Thoracic aorta (tissue), 2 donors: ENCODE data around the gene CDH23. TPM values are rescaled to one million over a fixed set of nuclear protein-coding genes. Genes with fewer than 3 reads are reported as not detected.

ENCODE experiments used
- ATAC-seq: fragments of 150-250 bp; one replicate; pipeline ENCODE4 v1.8.0; 2017; ENCODE audit warnings: low read depth; ENCODE audit not compliant: insufficient number of reproducible peaks, low FRiP score
- DNase-seq: peaks from one replicate; pipeline ENCODE4 v3.0.0-alpha.2; 2020; ENCODE audit warnings: low spot score
- H3K27ac ChIP-seq, 2 donors: fragments of 200-600 bp; sonication (generic); 1 replicate in 1 of 2; 2 replicates in 1 of 2; pipeline ENCODE4 v1.5.1; 2016; ENCODE audit warnings: mild to moderate bottlenecking in 2 of 2, moderate library complexity in 2 of 2
- H3K27me3 ChIP-seq: fragments of 200-600 bp; sonication (generic); replicated peaks from 2 replicates; pipeline ENCODE4 v1.6.0; 2016; ENCODE audit warnings: mild to moderate bottlenecking; ENCODE audit not compliant: insufficient read depth
- H3K36me3 ChIP-seq: fragments of 200-600 bp; sonication (generic); one replicate; pipeline ENCODE4 v1.5.1; 2016
- H3K4me1 ChIP-seq, 2 donors: fragments of 200-600 bp; sonication (generic); 1 replicate in 1 of 2; 2 replicates in 1 of 2; pipeline versions ENCODE4 v1.5.1 to v1.6.0; 2016; ENCODE audit warnings: low read depth in 2 of 2, mild to moderate bottlenecking in 1 of 2; ENCODE audit not compliant: control insufficient read depth in 1 of 2
- H3K4me3 ChIP-seq: fragments of 200-600 bp; sonication (generic); 2 replicates; pipeline ENCODE4 v1.5.1; 2016; ENCODE audit warnings: mild to moderate bottlenecking
- H3K9me3 ChIP-seq: fragments of 200-600 bp; sonication (generic); 2 replicates; pipeline ENCODE4 v1.5.1; 2016
- CTCF ChIP-seq: fragments of 200-600 bp; sonication (generic); IDR thresholded peaks from one replicate; pipeline ENCODE4 v1.5.1; 2019; ENCODE audit warnings: antibody characterized with exemption
- total RNA-seq, 2 donors: library from RNA; depleted of rRNA; stranded (reverse); fragments of >200 nt; gene quantifications; one replicate each; pipeline versions ENCODE4 v1.1.0 to v1.2.3, GENCODE V29; 2016

CDH23 gene
- total RNA-seq, 2 donors from 2014 or later, result 10.6 to 10.8 TPM

GRCh38 chr10:71753091-71753959 is 356.6 kb downstream of the CDH23 start:
- peaks cover 28% of the 10 kb centered on the region for H3K36me3 ChIP-seq
- peaks cover 3 to 14% of the 10 kb centered on the region in 2 donors for H3K4me1 ChIP-seq
- H3K27me3 ChIP-seq, result no peaks in the 10 kb centered on the region
- no peak for TF ChIP-seq CTCF
- no peak for ATAC-seq
- no peak for DNase-seq
- no peak overlapping the region for H3K27ac ChIP-seq
- no peaks in the 10 kb centered on the region for H3K9me3 ChIP-seq
- H3K4me3 ChIP-seq, result no peak overlapping the region

DNA sequence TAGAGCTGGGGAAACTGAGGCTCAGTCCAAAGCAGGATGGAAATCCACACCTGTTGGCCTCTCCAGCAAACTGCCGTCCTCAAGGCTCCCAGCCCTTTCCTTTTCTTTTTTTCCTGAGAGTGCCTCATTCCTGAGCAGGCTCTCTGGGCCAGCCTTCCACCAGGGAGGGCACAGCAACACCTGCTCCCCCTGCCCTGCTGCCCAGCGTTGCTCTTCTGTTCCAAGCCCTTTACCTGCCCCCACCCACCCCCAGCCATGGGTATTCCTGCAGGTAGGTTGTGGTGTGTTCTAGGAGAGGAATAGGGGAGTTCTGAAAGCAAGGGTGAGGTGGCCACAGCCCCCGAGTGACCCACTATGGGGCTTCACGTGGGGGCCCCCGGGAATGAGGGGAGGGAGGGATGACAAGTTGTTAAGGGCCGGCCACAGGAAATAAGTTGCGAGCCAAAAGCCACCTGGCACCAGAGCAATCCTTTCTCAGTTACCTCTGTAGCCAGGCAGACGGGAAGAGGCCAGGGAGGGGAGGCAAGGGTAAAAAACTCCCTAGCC is 357.3 kb downstream of the CDH23 start:
- H3K4me1 ChIP-seq, result peaks cover 0 to 7% of the 10 kb centered on the region in 2 donors

GRCh38 chr10:71754562-71754961 is 357.8 kb downstream of the CDH23 start:
- DNase-seq, result no peak
- ATAC-seq, result no peak
- TF ChIP-seq CTCF, result no peak
- Histone ChIP-seq H3K4me3 (no peak overlapping the region), H3K9me3 (no peaks in the 10 kb centered on the region), H3K27ac (no peak overlapping the region), H3K27me3 (no peaks in the 10 kb centered on the region), H3K36me3 (peaks cover 31% of the 10 kb centered on the region), H3K4me1 (peaks cover 0 to 2% of the 10 kb centered on the region in 2 donors)

More for the DNA sequence above, 357.3 kb downstream of the CDH23 start:
- Histone ChIP-seq H3K27ac (no peak overlapping the region), H3K4me3 (no peak overlapping the region), H3K27me3 (no peaks in the 10 kb centered on the region), H3K36me3 (peaks cover 31% of the 10 kb centered on the region), H3K9me3 (no peaks in the 10 kb centered on the region)
- ATAC-seq (no peak), DNase-seq (no peak)
- no peak for TF ChIP-seq CTCF

DNA sequence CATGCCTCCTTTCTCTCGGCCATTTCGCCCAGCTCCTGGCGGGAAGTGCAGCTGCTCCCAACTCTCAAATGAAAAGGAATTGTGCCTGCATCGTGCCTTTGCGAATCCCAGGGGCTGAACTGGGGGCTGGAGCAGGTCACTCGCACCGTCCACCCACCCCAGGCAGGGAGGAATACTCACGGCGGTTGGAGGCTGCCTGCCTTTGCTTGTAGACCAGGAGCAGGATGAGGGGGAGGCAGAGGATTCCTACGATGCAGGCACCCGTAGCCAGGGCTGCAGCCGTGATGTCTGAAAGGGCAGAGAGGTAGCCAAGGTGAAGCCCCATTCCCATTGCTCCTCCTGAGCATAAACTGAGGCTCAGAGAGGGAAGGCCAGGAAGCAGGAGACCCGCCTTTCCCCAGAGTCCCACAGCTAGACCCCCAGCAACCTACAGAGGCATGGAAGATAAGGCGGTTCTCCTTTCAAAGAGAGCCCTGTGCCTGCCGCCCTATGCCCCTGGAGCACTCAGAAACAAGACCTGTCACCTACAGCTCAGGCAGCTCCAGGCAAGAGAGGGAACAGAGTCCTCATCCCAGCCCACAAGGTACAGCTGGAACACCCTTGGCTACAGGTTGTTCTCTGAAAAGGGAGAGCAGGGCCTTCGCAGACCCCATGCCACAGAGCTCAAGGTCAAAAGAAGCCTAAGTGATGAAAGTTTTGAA is 358.6 kb downstream of the CDH23 start:
- DNase-seq (no peak), ATAC-seq (no peak)
- no peak overlapping the region for H3K4me3 ChIP-seq
- peaks cover 32% of the 10 kb centered on the region for H3K36me3 ChIP-seq
- no peaks in the 10 kb centered on the region for H3K9me3 ChIP-seq
- H3K27me3 ChIP-seq, result no peaks in the 10 kb centered on the region
- no peak for TF ChIP-seq CTCF
- H3K27ac ChIP-seq, result no peak overlapping the region
- no peaks in the 10 kb centered on the region for H3K4me1 ChIP-seq
